A549 (cell line): ENCODE data around the gene SLC6A7. TPM values are rescaled to one million over a fixed set of nuclear protein-coding genes. Genes with fewer than 3 reads are reported as not detected.

Experiments
- ATAC-seq, 2 experiments: fragments of 200-7000 bp in 1 of 2; fragments of >200 bp in 1 of 2; cut with Nextera tagmentation in 1 of 2; cut with Tn5 transposase in 1 of 2; 3 replicates each; pipeline versions ENCODE4 v1.8.0 to v1.9.1; 2018 to 2020; ENCODE audit warnings: mild to moderate bottlenecking in 1 of 2, moderate library complexity in 1 of 2
- CTCF ChIA-PET: fragments of 300-600 bp; sonication (Branson Sonifier 250); formaldehyde crosslinking; extraction: SDS; loops from one replicate; lab custom pipeline; 2021; ENCODE audit warnings: antibody characterized with exemption, inconsistent platforms; lab: Yijun Ruan, JAX
- POLR2A ChIA-PET: fragments of 350-600 bp; formaldehyde crosslinking; extraction: SDS; loops from one replicate; lab custom pipeline; 2021; ENCODE audit warnings: antibody characterized with exemption, inconsistent platforms; lab: Yijun Ruan, JAX
- DNase-seq, 2 experiments: peaks; one replicate each; pipeline versions ENCODE4 v3.0.0 to v3.0.0-alpha.2; 2011 to 2016; ENCODE audit warnings: low read depth in 1 of 2, low spot score in 1 of 2
- FAIRE-seq: peaks from 2 replicates; lab custom pipeline; 2011; peaks lifted over from hg19 to GRCh38; lab: Jason Lieb, UNC
- H3K27ac ChIP-seq, 2 experiments: fragments of >200 bp; sonication (Bioruptor Twin); formaldehyde crosslinking; 3 replicates each; pipeline ENCODE4 v1.5.1; 2016 to 2017
- H3K4me1 ChIP-seq: fragments of >200 bp; sonication (Bioruptor Twin); formaldehyde crosslinking; 3 replicates; pipeline ENCODE4 v1.6.1; 2016
- H3K4me2 ChIP-seq: fragments of >200 bp; sonication (Bioruptor Twin); formaldehyde crosslinking; 3 replicates; pipeline ENCODE4 v1.6.1; 2016
- H3K4me3 ChIP-seq: fragments of >200 bp; sonication (Bioruptor Twin); formaldehyde crosslinking; 3 replicates; pipeline ENCODE4 v1.5.1; 2016
- H3K9me3 ChIP-seq: fragments of >200 bp; sonication (Bioruptor Twin); formaldehyde crosslinking; 3 replicates; pipeline ENCODE4 v1.6.1; 2016
- CBX2 ChIP-seq: fragments of 200-600 bp; sonication (generic); IDR thresholded peaks from 2 replicates; pipeline ENCODE4 v1.6.1; 2016; ENCODE audit warnings: low read depth, mild to moderate bottlenecking, borderline replicate concordance
- CEBPB ChIP-seq, 2 experiments: fragments of >200 bp in 1 of 2; sonication (Bioruptor Twin) in 1 of 2; formaldehyde crosslinking in 1 of 2; IDR thresholded peaks; 2 replicates each; pipeline ENCODE4 v1.6.1; 2012 to 2016
- CHD2 ChIP-seq: fragments of 150-350 bp; IDR thresholded peaks from 2 replicates; pipeline ENCODE4 v1.6.1; 2014; ENCODE audit warnings: low read length; ENCODE audit not compliant: partially characterized antibody
- EP300 ChIP-seq, 2 experiments: fragments of >200 bp; sonication (Bioruptor Twin); formaldehyde crosslinking; IDR thresholded peaks; 2 replicates in 1 of 2; 3 replicates in 1 of 2; pipeline ENCODE4 v1.6.1; 2016 to 2017
- ESRRA ChIP-seq: fragments of 150-350 bp; IDR thresholded peaks from 2 replicates; pipeline ENCODE4 v1.6.1; 2014; ENCODE audit warnings: mild to moderate bottlenecking, low read length, borderline replicate concordance
- FOSB ChIP-seq: fragments of 250-450 bp; sonication (Bioruptor Pico); IDR thresholded peaks from 2 replicates; pipeline ENCODE4 v1.5.0; 2020; ENCODE audit warnings: mild to moderate bottlenecking, moderate library complexity
- FOSL2 ChIP-seq, 2 experiments: fragments of 450-650 bp in 1 of 2; fragments of >200 bp in 1 of 2; sonication (Bioruptor Twin) in 1 of 2; formaldehyde crosslinking; IDR thresholded peaks; 2 replicates each; pipeline versions ENCODE4 v1.5.0 to v1.6.1; 2016 to 2020; ENCODE audit warnings: mild to moderate bottlenecking in 1 of 2, moderate library complexity in 1 of 2
- HMGXB4 ChIP-seq: fragments of 250-450 bp; sonication (Bioruptor Pico); IDR thresholded peaks from 2 replicates; pipeline ENCODE4 v1.5.0; 2021; ENCODE audit warnings: mild to moderate bottlenecking, moderate library complexity, borderline replicate concordance
- HOXB13 ChIP-seq: fragments of 250-450 bp; sonication (Bioruptor Pico); IDR thresholded peaks from 2 replicates; pipeline ENCODE4 v1.5.0; 2020; ENCODE audit warnings: low read depth, mild to moderate bottlenecking, moderate library complexity
- HOXB5 ChIP-seq: fragments of 250-450 bp; sonication (Bioruptor Pico); IDR thresholded peaks from 2 replicates; pipeline ENCODE4 v1.5.0; 2020; ENCODE audit warnings: mild to moderate bottlenecking, moderate library complexity
- KDM5A ChIP-seq: fragments of 200-600 bp; sonication (generic); IDR thresholded peaks from 2 replicates; pipeline ENCODE4 v1.6.1; 2016; ENCODE audit warnings: antibody characterized with exemption, mild to moderate bottlenecking
- MYC ChIP-seq: IDR thresholded peaks from 2 replicates; pipeline ENCODE4 v1.6.1; 2012; ENCODE audit warnings: mild to moderate bottlenecking, inconsistent platforms, low read length, improper control_type of control experiment, borderline replicate concordance
- RAD21 ChIP-seq, 2 experiments: fragments of >200 bp in 1 of 2; sonication (Bioruptor Twin) in 1 of 2; formaldehyde crosslinking in 1 of 2; IDR thresholded peaks in 1 of 2; conservative IDR thresholded peaks in 1 of 2; 2 replicates in 1 of 2; 3 replicates in 1 of 2; pipeline ENCODE4 v1.6.1; 2012 to 2018; ENCODE audit warnings: inconsistent platforms in 1 of 2
- RARB ChIP-seq: fragments of 250-450 bp; sonication (Bioruptor Pico); IDR thresholded peaks from 2 replicates; pipeline ENCODE4 v1.8.0; 2021; ENCODE audit warnings: mild to moderate bottlenecking, moderate library complexity
- REST ChIP-seq: fragments of 200-600 bp; sonication (generic); IDR thresholded peaks from 2 replicates; pipeline ENCODE4 v1.6.1; 2016; ENCODE audit warnings: antibody characterized with exemption, mild to moderate bottlenecking, moderate library complexity
- RNF2 ChIP-seq: fragments of 200-600 bp; sonication (generic); IDR thresholded peaks from 2 replicates; pipeline ENCODE4 v1.6.1; 2016; ENCODE audit warnings: low read depth, mild to moderate bottlenecking, antibody characterized with exemption, moderate library complexity, borderline replicate concordance
- SMC3 ChIP-seq: fragments of >200 bp; sonication (Bioruptor Twin); formaldehyde crosslinking; IDR thresholded peaks from 3 replicates; pipeline ENCODE4 v1.6.1; 2018; ENCODE audit warnings: inconsistent platforms
- ZNF302 ChIP-seq: fragments of 250-450 bp; sonication (Bioruptor Pico); IDR thresholded peaks from 2 replicates; pipeline ENCODE4 v1.9.0; 2021; ENCODE audit warnings: inconsistent platforms, mild to moderate bottlenecking, moderate library complexity
- WGBS: methylation state at CpG from one replicate; pipeline ENCODE4 v1.1.6; 2017; ENCODE audit errors: missing lambda C conversion rate; 5-methylcytosine and 5-hydroxymethylcytosine counted together
- polyA minus RNA-seq: library from RNA; depleted of rRNA, polyadenylated mRNA; stranded (reverse); fragments of >200 nt; gene quantifications from 2 replicates; pipeline ENCODE4 v1.2.3, GENCODE V29; 2011; rRNA and poly(A)+ RNA removed
- polyA plus RNA-seq, 4 experiments: library from polyadenylated mRNA; depleted of rRNA in 3 of 4; stranded (reverse); fragments of >200 nt; fragmentation: RNase III in 1 of 4; extraction: RNeasy Plus Mini Kit Qiagen cat#74134 plus additional on column Dnase treatment in 1 of 4; gene quantifications; 2 replicates in 3 of 4; 3 replicates in 1 of 4; pipeline ENCODE4 v1.2.3, GENCODE V29; 2011 to 2017

Gene SLC6A7
- polyA plus RNA-seq (2011; rRNA removed) (not detected in 2 replicates), polyA plus RNA-seq (2017; fragmentation: RNase III; extraction: RNeasy Plus Mini Kit Qiagen cat#74134 plus additional on column Dnase treatment) (not detected in 3 replicates), polyA minus RNA-seq (0.04 TPM in 1 of 2 replicates, not detected in the other)
- polyA plus RNA-seq (2012; cell fraction: cytosol; rRNA removed): not detected in 2 replicates
- polyA plus RNA-seq (2012; cell fraction: nucleus; rRNA removed): not detected in 2 replicates

GRCh38 chr5:150189728-150190502 is at the start of gene SLC6A7:
SLC6A7 (plus strand) TSS chr5:150190062; CDS start chr5:150190328, 266 bp downstream.
- H3K4me3 ChIP-seq: no peak within 1 kb of the TSS
- DNase-seq (no peak), FAIRE-seq (no peak), ATAC-seq (no peak)
- no peak within 1 kb of the TSS for H3K27ac ChIP-seq
- WGBS: 39% methylated on average over 16 of the region's 58 CpGs
- H3K4me2 ChIP-seq: peak within 1 kb of the TSS; percentile 37; the same call in 1 of the 3 replicates
- POLR2A ChIA-PET: no interaction called here
- H3K4me1 ChIP-seq: no peaks in the 10 kb centered on the region
- no peak for TF ChIP-seq ZNF302
- no peak for TF ChIP-seq SMC3
- TF ChIP-seq HMGXB4 (CRISPR knock-in tag): no peak
- TF ChIP-seq RNF2: no peak
- no peak for TF ChIP-seq HOXB13 (CRISPR knock-in tag)
- TF ChIP-seq CHD2: no peak
- TF ChIP-seq KDM5A: no peak
- no peak for TF ChIP-seq MYC
- no peak for TF ChIP-seq FOSL2 (IDR thresholded peaks at IDR 0.05)
- no peak for TF ChIP-seq FOSL2 (CRISPR knock-in tag; IDR thresholded peaks at IDR 0.05)
- TF ChIP-seq RARB (CRISPR knock-in tag): no peak
- CTCF ChIA-PET: interaction anchor here (0.7 to 3.6 kb wide), 10 partner anchors 9 to 510 kb away, joined by 3 to 13 read pairs (median 4); no protein-coding TSS in a partner anchor
- no peaks in the 10 kb centered on the region for H3K9me3 ChIP-seq

GRCh38 chr5:150140830-150141229 is 49.0 kb upstream of the SLC6A7 start:
- DNase-seq (no peak), FAIRE-seq (no peak)
- no peak overlapping the region for H3K4me3 ChIP-seq
- H3K27ac ChIP-seq: peak overlapping the region; percentile 13 to 93; a peak in 5 of 6 replicates
- no peaks in the 10 kb centered on the region for H3K9me3 ChIP-seq
- WGBS: 88% methylated on average over 9 of the region's 11 CpGs
- TF ChIP-seq REST: no peak
- TF ChIP-seq CBX2: no peak
- TF ChIP-seq HOXB5 (CRISPR knock-in tag): no peak
- TF ChIP-seq EP300 (IDR thresholded peaks at IDR 0.05): no peak
- TF ChIP-seq CEBPB (IDR thresholded peaks at IDR 0.05): no peak
- TF ChIP-seq FOSB (CRISPR knock-in tag): no peak
- no peak for TF ChIP-seq ESRRA
- TF ChIP-seq RAD21 (conservative IDR thresholded peaks at IDR 0.05 in 1 of 2, IDR thresholded peaks at IDR 0.05 in 1 of 2): no peak
- TF ChIP-seq, all 56 proteins: peak for 0
- Histone ChIP-seq H3K4me2 (no peak overlapping the region), H3K4me1 (peaks cover 72% of the 10 kb centered on the region)
- POLR2A ChIA-PET: no interaction called here
- ATAC-seq: no peak
- CTCF ChIA-PET: interaction anchor here (3.4 kb wide), 1 partner anchor 10 kb away, joined by 29 read pairs; no protein-coding TSS in a partner anchor
